NCI-H1092 (cell line): ENCODE measurements around the gene NELL1.

Experiments used
- DNase-seq: peaks from one replicate; lab custom pipeline; 2025; lab: John Stamatoyannopoulos, UW

Gene NELL1

DNA sequence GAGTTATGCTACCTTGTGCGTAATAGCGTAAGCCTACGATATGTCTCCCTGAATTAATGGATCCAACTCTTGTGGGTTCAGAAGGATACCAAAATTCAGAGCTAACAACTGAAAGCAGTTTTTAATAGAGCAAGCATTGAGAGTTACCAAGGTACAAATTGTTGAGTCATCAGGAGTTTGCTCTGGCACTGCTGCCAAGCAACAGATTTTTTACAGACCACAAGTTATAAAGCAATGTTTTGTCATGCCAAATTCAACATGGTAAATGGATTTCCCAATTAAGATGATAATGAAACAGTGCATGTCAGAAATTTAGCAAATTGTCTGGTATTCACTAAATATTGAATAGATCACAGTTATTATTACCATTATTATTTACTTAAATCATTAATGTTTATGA, 295.6 kb downstream of the NELL1 start:
- no peak for DNase-seq

DNA sequence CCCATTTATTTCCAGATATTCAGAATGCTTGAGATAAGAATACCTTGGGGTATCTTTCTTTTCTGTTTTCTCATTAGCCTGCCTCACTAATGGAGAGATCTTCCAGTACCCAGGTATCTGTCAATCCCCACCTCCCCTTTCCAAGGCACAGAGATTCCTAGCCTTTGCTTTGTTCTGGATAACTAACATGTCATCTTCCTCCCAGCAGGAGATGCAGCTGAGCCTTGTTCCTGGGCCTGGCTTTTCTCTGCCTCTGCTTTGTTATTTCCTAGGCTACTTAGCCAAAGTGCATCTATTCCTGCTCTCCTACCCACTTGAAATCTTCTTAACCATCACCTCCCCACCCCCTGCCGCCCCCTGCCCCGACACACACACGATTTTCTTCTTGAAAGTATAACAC, 297.1 kb downstream of the NELL1 start:
- no peak for DNase-seq

DNA sequence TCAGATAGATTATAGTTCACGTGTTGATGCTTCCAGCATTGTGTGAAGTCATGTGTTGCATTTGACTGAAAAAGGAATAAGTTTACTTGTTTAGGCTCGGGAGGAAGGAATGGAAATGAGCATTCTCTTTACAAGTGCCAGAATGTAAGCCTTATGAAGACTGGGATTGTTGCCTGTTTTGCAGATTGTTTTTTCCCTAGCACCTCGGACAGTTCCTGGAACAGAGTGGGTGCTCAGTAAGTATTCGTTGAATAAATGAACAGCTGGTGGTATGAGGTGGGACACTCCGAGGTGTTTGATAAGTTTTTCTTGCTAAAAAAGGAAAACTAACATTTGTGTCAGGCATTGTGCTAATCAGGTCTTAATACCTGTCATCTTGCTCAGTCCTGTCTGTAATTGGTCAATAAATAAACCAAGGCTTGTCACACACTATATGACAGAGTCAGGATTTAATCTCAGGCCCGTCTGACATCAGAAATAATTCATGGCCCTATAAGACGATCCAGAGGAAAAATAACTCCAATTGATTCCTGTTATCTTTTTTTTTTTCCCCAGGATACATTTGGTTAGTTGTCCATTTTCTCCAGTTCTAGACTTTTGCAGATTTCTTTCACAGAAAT, 304.7 kb downstream of the NELL1 start:
- DNase-seq: no peak

DNA sequence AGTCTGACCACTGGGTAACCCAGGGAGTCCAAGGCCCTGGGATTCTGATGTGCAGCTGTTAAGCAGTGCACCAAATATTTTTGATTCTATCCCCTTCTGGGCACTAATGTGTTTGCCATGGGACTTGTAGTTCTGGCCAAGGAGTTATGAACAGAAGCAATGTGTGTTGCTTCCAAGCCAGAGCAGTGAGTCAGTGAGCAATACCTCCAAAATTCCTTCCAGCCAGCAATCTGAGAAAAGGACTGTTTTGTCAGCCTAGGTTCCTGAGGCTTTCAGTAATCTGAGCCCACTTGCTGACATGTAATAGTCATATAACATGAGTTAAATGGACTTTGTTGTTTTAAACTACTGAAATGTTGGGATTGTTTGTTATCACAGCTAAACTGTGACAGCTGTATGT, 311.4 kb downstream of the NELL1 start:
- DNase-seq: no peak

DNA sequence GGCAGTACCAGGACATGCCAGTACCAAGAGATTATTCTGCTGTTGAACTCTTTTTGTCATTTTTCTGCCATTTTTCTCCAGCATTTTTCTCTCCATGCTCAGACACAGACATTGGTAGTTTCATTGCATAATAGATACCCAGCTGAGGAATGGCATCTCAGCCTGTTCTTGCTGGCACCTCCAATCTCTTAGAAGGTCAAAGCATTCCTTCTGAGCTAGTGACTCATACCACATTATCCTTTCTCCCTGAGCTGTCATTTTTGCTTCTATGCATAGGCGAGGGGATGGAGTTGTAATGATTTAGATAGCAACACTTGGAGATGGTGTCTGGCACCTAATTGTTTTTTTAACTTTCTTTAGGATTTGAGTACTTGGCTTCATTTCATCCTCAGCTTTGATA, 321.1 kb downstream of the NELL1 start:
- DNase-seq: no peak

DNA sequence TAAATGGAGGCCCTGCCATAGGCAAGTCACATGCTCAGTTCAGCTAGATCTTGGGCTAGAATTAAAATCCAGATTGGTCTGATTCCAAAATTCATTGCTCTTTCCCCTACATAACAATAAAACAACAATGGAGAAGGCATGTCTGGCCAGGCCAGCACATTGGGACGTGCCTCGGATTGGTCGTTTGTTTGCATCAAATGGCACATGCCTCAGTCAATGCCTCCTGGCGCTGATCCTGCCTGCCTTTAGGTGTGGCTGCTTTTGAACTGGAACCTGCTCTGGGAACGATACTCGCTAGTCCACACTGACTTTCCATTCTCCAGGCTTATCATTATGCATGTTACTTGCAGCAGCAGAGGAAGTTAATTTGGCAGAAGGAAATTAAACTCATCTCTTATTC, 322.1 kb downstream of the NELL1 start:
- no peak for DNase-seq

DNA sequence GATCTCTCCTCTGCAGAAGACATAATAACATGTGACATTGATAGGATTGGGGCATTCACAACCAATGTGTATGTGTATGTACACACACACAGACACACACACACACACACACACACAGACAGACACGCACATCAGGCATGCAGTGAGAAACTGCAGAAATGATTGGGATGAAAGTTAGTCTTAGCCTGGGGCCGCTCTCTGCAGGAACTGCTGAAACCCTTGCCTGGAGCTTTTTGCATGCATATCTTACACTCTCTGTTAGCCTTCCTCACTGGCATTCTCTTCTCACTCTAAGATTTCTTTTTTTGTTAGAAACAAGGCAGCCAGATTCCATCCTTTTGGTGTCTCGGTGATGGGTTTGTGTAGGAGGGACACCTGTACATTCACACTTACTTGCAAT, 337.9 kb downstream of the NELL1 start:
- no peak for DNase-seq

DNA sequence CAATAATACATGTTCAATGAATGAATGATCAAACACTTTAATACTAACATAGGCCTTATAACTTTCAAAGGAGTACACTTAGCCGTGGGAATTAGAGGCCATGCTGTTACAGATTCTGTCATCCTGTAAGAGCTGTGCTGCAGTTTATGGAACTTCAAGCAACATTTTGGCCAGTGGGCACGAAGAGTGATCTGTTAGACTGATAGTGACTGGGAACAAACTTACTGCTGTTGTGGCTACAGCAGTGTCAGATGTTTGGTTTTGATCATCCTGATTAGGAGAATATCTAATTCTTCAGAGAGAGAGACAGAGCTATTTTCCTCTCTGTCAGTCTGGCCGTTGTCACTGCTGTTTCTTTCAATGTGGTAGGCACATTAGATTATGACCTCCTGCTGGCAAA, 348.9 kb downstream of the NELL1 start:
- no peak for DNase-seq

DNA sequence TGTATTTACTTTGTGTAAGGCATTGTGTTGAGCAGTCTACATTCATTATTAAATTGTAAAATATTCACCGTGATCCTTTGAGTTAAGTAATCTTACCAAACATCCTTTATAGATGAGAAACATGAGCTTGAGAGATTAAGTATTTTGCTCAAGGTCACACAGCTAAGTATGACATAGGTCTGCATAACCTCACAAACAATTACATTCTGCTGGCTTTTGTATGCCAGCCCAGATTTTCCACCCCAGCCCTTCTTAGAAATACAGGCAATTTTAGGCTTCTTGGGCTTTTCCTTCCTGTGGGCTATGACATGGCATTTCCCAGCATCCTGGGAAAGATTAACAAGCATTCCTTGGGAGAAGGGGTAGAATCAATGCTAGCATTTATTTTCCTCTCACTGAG, 357.3 kb downstream of the NELL1 start:
- DNase-seq: no peak

DNA sequence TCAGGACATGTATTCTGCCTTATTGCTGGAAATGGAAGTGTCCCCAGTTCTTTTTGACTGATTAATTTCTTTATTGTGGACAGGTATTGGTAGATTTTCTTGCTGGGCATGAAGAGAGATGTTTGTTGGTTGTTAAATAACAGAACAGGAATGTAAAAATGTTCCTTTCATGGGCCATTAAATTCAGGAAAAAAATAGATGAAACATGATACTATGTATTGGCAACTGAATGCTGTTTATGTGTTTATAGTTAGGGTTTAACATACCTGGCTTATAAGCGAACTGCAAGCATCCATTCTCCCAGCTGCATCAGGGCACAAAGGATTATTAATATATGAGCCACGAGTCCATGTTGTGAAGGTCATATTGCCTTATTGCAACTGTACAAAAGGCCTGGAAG, 368.5 kb downstream of the NELL1 start:
- DNase-seq: no peak

DNA sequence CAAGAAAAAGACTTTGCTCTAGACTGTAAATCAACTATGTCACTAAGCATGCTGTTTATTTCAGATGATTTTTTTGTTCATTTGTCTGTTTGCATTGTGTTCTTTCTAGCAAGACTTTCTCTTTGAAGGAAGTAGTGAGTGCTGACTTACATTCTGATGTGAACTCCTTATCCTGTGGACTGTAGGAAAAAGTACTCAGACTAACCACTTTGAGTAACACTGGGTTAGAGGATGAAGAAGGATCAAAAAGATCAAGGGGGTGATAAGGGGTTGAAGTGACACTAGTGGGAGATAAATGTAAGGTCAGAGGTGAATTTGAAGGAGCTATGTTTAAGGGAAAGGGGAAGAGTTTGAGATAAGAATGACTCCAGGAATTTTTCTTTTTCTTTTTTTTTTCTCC, 369.4 kb downstream of the NELL1 start:
- no peak for DNase-seq

DNA sequence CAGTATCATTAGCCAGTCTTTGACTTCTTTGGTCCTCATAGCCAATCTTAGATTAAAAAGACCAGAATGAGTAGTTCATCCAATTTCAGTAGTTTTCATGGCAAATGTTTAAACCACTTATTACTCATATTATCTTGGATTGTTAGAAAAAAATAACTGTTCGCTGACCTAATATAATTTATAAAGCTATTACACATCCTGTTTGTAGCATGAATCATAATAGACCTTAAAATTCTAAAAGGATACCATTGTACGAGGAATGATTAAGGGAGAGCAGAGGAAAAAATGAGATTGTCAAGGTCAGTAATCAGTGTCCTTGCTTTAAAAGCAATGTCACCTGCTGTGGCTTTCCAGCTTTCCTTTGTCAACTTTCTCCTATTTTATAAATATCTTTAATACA, 371.2 kb downstream of the NELL1 start:
- no peak for DNase-seq

DNA sequence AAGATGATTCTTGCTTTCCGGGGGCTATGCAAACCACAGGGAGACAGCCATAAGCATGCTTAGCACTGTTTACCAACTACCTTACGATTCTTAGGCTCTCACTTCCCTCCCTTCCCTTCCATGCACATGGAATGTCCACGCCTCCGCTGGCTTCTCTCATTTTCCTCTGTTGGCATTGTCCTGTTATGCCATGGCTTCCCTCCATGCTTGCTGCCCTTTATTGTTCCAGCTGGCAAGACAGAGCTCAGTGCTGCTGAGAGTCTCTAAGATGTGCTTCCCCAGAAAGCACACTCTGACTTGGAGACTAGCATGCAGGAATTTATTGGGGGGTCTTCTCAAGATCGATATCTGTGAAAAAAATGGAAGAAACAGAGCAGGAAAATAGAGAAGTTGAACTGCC, 379.2 kb downstream of the NELL1 start:
- DNase-seq: no peak

DNA sequence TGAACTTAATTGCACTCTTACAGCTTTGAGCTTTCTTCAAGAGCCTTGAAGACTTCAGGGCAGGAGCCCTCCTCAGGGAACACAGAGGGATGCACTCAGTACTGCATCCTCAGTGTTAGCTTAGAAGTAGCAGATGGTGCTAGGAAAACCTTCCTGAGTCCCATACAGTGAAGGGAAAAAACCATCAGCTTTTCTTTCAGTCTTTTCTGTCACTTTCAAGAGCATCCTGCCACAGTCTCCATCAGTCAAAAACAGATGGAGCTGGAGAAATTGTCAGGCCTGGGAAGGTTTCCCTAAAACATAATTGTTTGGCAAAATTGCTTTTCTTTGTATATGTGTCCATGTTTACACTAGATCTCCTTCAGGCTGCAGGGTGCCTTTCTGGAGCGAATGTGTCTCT, 384.1 kb downstream of the NELL1 start:
- DNase-seq: no peak

DNA sequence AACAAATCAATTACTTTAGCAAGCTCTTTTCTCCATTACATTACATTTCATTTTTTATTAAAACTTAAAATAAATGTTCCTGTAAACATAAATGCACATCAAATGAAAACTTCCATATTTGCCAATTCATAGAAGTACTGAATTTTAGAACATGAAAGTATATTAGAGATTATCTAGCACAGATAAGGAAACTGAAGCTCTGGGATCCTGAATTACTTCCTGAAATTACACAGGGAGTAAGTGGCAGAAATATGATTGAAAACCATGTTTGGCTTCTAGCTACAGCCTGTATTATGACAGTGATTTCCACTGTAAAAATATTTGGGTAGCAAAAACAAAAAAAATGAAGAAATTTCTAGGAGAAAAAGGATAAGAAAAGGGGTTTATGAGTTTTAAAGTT, 387.3 kb downstream of the NELL1 start:
- no peak for DNase-seq

DNA sequence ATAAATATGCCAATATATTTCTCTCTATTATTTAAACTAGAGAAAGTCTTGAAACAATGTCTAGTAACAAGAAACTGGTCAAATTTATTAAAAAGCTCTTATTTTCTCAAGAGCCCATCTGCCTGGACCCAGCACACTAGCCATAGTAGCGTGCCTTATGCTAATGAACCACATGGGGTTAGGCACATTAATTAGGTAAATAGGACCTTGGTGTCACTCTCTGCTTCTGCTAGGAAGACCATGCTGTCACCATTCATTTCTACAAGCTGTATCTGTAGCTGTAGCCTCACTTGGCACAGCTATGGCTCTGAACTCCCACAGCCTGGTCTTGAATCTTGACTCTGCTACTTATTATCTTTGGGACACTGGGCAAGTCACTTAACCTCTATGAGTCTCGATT, 390.5 kb downstream of the NELL1 start:
- DNase-seq: no peak

DNA sequence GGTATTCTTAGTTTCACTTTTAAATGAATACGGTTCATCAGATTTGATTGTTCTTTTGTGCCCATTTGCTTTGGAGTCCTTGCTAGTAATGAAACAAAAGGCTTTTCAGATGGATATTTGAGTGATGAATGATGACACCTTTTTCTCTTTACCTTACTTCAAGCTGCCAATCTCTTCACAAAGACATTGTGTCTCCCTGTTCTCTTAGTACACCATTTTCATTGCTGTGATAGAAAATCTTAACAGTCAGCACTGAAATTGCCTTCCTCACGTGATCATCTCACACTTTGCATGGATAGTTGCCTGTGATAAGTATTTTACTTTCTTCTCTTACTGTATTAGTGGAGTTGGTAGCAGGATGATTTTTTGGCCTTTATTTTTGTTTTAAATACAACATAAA, 396.6 kb downstream of the NELL1 start:
- DNase-seq: no peak

DNA sequence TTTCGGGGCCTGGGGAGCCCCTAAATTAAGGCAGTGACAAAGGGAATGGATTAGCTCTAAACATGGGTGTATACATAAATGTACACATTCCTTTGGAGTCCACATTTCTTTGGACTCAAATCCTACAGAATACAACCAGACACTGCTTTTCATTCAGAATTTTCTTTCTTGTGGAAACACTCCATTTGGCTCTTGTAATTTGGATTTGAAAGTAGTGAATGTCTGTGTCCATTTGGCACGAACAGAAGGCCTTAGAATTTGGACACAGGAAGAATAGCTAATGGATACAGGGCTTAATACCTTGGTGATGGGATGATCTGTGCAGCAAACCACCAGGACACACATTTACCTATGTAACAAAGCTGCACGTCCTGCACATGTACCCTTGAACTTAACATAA, 399.5 kb downstream of the NELL1 start:
- no peak for DNase-seq

DNA sequence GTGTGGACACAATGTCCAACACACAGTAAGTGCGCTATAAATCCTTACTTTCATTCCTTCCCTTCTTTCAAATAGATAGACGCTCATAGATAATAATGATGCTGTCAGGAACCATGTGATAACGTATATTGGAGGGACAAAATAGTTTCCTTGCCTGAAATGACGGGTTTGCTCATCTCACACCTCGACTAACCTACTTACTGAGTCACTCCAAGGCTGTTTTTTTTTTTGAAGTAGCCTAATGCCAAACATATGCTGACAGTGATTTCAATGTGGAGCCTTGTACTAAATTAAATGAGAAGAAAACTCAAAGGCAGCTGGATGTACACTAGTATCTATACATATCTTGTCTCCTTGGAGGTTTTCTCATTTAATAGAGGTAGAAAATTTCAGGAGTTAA, 400.5 kb downstream of the NELL1 start:
- DNase-seq: no peak

DNA sequence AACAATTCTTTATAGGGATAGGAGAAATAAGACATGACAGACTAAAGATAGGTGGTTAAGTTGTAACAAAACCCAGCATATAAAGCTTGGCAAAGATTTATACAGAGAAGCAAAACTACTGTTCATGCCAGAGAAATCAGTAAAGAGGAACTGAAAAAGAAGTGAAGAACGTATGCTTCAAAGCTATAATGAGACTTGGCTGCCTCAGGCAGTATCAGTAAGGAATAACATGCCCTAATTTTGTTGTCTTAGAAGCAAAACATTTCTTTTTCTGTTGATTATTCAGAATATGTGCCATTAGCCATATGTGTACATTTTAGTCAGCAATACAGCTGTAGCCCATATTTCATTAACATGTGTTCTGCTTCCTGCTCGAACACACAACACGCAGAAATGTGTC, 403.2 kb downstream of the NELL1 start:
- no peak for DNase-seq

DNA sequence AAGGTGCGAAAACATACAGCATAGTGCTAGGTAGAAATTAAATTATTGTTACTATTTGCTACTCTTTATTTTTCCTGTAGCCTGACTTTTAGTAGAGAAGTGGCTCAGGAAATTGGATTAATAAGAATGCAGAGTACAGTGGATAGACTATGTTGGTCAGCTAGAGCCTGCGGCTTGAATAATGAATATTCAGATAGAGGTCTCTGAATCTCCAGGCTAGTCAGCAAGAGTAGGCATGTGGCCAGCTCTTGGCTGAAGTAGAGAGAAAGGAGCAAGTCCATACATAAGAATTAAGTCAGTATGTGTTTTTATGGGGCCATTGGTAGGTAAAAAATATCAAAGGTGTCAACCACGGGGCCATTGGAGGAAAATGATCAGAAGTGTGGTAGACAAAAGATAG, 413.5 kb downstream of the NELL1 start:
- DNase-seq: no peak

DNA sequence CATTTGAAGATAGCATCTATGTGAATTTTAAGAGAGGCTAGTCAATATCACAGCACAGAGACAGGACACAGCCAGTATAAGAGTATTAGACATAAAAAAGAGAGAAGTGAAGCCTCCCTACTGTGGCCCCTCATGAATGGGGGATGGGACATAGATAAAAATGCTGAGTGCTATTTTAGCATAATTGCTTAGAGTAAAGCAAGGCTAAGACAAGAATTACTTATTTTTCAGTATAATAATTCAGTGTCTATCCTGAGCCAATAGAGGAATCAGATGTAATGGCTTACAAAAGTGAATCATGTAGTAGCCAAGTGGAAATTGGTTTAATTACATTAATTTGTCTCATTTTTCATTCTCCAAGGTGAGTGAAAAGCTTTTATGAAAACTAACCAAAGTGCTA, 419.5 kb downstream of the NELL1 start:
- DNase-seq: no peak

DNA sequence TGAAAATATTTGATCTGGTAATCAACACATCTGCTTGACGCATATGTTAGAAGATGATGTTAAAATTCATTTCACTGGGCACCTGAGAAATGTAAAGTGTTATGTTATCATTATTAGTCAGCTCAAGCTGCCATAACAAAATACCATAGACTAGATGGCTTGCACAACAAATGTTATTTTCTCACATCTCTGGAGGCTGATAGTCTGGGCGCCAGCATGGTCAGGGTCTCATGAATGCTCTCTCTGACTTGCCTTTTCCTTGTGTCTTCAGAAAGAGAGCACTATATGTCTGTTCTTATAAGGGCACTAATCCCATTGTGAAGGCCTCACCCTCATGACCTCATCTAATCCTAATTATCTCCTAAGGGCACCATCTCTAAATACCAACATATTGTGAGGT, 435.3 kb downstream of the NELL1 start:
- no peak for DNase-seq

DNA sequence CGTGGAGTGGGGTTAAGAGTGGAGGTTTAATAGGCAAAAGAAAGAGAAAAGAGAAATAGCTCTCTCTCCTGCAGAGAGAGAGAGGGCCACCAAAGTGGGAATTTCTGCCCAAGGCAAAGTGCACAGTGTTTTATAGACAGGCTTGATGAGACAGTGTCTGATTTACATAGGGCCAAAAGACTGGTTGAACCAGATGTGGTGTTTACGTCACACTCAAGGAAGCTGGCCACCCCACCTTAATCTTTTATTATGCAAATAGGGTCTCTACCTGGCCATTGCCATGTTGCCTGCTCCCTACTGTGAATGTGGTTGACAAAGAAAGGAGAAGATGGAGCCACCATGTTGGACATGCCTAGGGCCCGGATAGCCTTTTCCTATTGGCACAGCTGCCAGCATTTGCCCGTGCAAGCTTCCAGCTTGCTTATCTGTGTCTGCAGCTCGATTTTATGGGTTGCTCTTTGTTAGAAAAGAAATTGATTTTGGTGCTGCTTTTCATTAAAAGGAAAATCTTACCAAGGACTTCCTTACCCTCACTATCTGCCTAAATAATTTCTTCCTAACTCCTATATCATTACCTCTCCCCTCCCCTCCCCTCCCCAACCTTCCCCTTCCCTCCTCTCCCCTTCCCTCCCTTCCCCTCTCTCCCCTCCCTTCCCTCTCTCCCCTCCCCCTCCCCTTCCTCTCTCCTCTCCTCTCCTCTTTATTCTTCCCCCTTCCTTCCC, 436.0 kb downstream of the NELL1 start:
- DNase-seq: no peak
